ENCODE data around the gene GRB10.

The GRB10 gene

DNA sequence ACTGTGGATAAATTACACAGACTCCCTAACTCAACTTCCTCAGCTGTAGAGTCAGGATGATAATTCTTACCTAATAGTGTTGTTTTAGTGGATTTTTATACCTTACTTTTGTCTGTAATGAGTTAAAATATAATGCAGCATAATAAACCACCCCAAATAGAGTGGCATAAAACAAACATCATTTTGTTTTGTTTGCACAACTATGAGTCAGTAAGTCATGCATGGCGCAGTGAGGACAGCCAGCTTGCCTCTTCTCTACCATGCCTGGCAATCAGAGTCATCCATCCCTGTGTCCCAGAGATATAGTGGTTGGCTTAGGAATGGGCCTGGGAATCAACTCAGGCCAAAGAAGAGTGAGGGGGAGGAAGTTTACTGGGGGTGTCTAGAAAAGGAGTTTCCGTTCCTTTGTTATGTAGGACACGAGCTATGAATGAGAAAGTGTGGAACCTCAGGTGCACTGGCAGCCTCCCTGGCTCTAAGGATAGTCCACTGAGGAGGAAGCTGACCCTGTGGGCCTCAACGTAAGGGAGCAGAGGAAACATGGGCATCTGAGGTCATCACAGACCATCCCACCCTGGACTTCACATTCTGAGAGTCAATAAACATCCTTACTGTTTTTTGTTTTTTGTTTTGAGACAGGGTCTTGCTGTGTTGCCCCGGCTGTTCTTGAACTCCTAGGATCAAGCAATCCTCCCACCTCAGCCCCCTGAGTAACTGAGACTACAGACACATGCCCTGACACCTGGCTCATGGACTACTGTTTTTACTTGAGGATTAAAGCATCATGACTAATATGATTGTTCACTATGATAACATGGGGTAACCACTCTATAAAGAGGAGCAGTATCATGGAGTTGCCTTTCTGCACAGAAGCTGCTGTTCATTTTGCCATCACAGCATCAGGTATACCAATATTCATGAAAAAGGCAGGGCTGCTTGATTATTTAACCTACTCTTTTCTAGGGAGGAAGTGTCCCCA, 21.0 kb upstream of the GRB10 start:
- 86% methylated on average over 4 of the region's 5 CpGs for WGBS
- Histone ChIP-seq H3K9me3 (ENCODE audit: control insufficient read depth, low read length) (no peaks in the 10 kb centered on the region), H2AFZ (ENCODE audit: low read depth, low read length) (no peak overlapping the region), H2BK5ac (ENCODE audit: low read depth, low read length, poor library complexity, severe bottlenecking) (no peak overlapping the region), H4K8ac (ENCODE audit: low read length) (no peak overlapping the region), H3K18ac (ENCODE audit: low read depth in 1 of 2, low read length in 2 of 2) (no peak overlapping the region), H2BK15ac (ENCODE audit: low read depth, poor library complexity, severe bottlenecking) (no peak overlapping the region), H2BK12ac (ENCODE audit: low read length in 2 of 2) (no peak overlapping the region), H2AK5ac (ENCODE audit: low read length, severe bottlenecking) (no peak overlapping the region), H3K4me1 (ENCODE audit: control insufficient read depth, insufficient read depth, low read depth, low read length) (peaks cover 26% of the 10 kb centered on the region), H3K14ac (ENCODE audit: low read length in 2 of 2) (no peak overlapping the region), H3K4me3 (ENCODE audit: insufficient read depth in 1 of 2, low read depth in 1 of 2, low read length in 2 of 2) (no peak overlapping the region), H3K79me1 (replicated peaks; ENCODE audit: low read length, poor library complexity, severe bottlenecking) (no peaks in the 10 kb centered on the region), H2BK120ac (ENCODE audit: low read depth, low read length) (no peak overlapping the region), H3K4ac (ENCODE audit: low read depth in 1 of 2, low read length in 2 of 2) (no peak overlapping the region), H3K27me3 (ENCODE audit: control insufficient read depth in 1 of 2, insufficient read depth in 1 of 2, low read length in 2 of 2) (peaks cover 0 to 59% of the 10 kb centered on the region in 2 experiments), H3K23ac (ENCODE audit: low read length in 2 of 2) (no peak overlapping the region), H3K9ac (ENCODE audit: low read length) (no peak overlapping the region), H3K4me2 (ENCODE audit: low read length, poor library complexity, severe bottlenecking) (no peak overlapping the region), H3K27ac (ENCODE audit: low read length, poor library complexity, severe bottlenecking) (no peak overlapping the region), H3K36me3 (ENCODE audit: control insufficient read depth in 1 of 2, insufficient read depth in 2 of 2, low read depth in 1 of 2, low read length in 2 of 2) (no peaks in the 10 kb centered on the region), H4K91ac (ENCODE audit: low read length) (no peak overlapping the region)
- no peak for DNase-seq

DNA sequence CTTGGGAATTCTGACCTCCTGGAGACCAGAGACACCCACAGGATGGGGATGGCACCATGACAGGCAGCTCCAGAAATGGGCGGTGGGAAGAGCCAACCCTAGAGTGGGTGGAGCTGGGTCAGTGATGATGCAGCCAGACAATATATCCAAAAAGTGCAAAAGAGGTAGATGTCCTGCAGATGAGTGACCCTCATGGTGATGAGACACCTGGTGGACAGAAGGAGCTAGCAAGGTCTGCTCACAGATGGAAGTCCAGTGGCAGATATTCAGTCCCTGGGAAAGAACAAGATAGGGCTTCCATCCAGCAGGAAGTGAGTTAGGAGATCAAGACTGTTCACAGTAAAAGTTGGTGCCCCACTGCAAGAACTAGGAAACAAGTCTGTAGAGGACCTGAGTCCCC, 19.2 kb upstream of the GRB10 start:
- Histone ChIP-seq H3K9me3 (ENCODE audit: control insufficient read depth, low read length) (peaks cover 5% of the 10 kb centered on the region), H3K27me3 (ENCODE audit: control insufficient read depth in 1 of 2, insufficient read depth in 1 of 2, low read length in 2 of 2) (peaks cover 0 to 51% of the 10 kb centered on the region in 2 experiments), H2BK15ac (ENCODE audit: low read depth, poor library complexity, severe bottlenecking) (no peak overlapping the region), H3K18ac (ENCODE audit: low read depth in 1 of 2, low read length in 2 of 2) (no peak overlapping the region), H3K4me3 (ENCODE audit: insufficient read depth in 1 of 2, low read depth in 1 of 2, low read length in 2 of 2) (no peak overlapping the region), H3K4me1 (ENCODE audit: control insufficient read depth, insufficient read depth, low read depth, low read length) (peaks cover 16% of the 10 kb centered on the region), H2AK5ac (ENCODE audit: low read length, severe bottlenecking) (no peak overlapping the region), H2BK120ac (ENCODE audit: low read depth, low read length) (no peak overlapping the region), H2AFZ (ENCODE audit: low read depth, low read length) (no peak overlapping the region), H2BK12ac (ENCODE audit: low read length in 2 of 2) (no peak overlapping the region), H3K36me3 (ENCODE audit: control insufficient read depth in 1 of 2, insufficient read depth in 2 of 2, low read depth in 1 of 2, low read length in 2 of 2) (no peaks in the 10 kb centered on the region), H3K79me1 (replicated peaks; ENCODE audit: low read length, poor library complexity, severe bottlenecking) (no peaks in the 10 kb centered on the region), H2BK5ac (ENCODE audit: low read depth, low read length, poor library complexity, severe bottlenecking) (no peak overlapping the region), H3K9ac (ENCODE audit: low read length) (no peak overlapping the region), H4K8ac (ENCODE audit: low read length) (no peak overlapping the region), H3K4me2 (ENCODE audit: low read length, poor library complexity, severe bottlenecking) (no peak overlapping the region), H3K27ac (ENCODE audit: low read length, poor library complexity, severe bottlenecking) (no peak overlapping the region), H3K23ac (ENCODE audit: low read length in 2 of 2) (no peak overlapping the region), H4K91ac (ENCODE audit: low read length) (no peak overlapping the region), H3K4ac (ENCODE audit: low read depth in 1 of 2, low read length in 2 of 2) (no peak overlapping the region), H3K14ac (ENCODE audit: low read length in 2 of 2) (no peak overlapping the region)
- WGBS, result 100% methylated on average over 1 of the region's 1 CpG
- DNase-seq, result no peak

DNA sequence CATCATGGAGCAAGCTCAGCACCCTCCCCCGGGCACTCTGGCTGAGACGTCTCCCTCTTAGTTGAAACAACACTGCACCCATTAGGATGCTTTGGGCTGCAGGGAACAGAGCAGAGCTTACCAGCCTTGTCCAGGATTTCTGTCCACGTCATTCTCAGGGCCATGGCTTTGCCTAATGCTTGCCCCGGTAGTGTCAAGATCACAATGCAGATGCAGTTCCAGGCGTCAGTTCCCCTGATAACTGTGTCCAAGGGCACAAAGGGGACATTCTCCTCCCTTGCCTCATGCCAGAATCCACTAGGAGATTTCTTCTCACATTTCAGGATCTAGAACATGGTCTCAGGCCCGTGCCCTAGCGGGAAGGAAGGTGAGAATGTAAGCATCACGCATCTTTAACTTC, 17.2 kb upstream of the GRB10 start:
- H3K4me2 ChIP-seq (ENCODE audit: low read length, poor library complexity, severe bottlenecking), result no peak overlapping the region
- H4K8ac ChIP-seq (ENCODE audit: low read length), result no peak overlapping the region
- H3K9ac ChIP-seq (ENCODE audit: low read length), result no peak overlapping the region
- no peaks in the 10 kb centered on the region for H3K79me1 ChIP-seq (replicated peaks; ENCODE audit: low read length, poor library complexity, severe bottlenecking)
- no peaks in the 10 kb centered on the region for H3K36me3 ChIP-seq (ENCODE audit: control insufficient read depth in 1 of 2, insufficient read depth in 2 of 2, low read depth in 1 of 2, low read length in 2 of 2)
- H2BK120ac ChIP-seq (ENCODE audit: low read depth, low read length), result no peak overlapping the region
- peaks cover 0 to 41% of the 10 kb centered on the region in 2 experiments for H3K27me3 ChIP-seq (ENCODE audit: control insufficient read depth in 1 of 2, insufficient read depth in 1 of 2, low read length in 2 of 2)
- H3K23ac ChIP-seq (ENCODE audit: low read length in 2 of 2), result no peak overlapping the region
- H3K4me3 ChIP-seq (ENCODE audit: insufficient read depth in 1 of 2, low read depth in 1 of 2, low read length in 2 of 2), result no peak overlapping the region
- WGBS, result 91% methylated on average over 8 of the region's 8 CpGs
- no peak overlapping the region for H2BK15ac ChIP-seq (ENCODE audit: low read depth, poor library complexity, severe bottlenecking)
- H3K27ac ChIP-seq (ENCODE audit: low read length, poor library complexity, severe bottlenecking), result no peak overlapping the region
- no peak overlapping the region for H2BK5ac ChIP-seq (ENCODE audit: low read depth, low read length, poor library complexity, severe bottlenecking)
- no peak overlapping the region for H3K14ac ChIP-seq (ENCODE audit: low read length in 2 of 2)
- DNase-seq, result no peak
- H3K4ac ChIP-seq (ENCODE audit: low read depth in 1 of 2, low read length in 2 of 2), result no peak overlapping the region
- H3K18ac ChIP-seq (ENCODE audit: low read depth in 1 of 2, low read length in 2 of 2), result no peak overlapping the region
- no peak overlapping the region for H2AFZ ChIP-seq (ENCODE audit: low read depth, low read length)
- no peak overlapping the region for H2BK12ac ChIP-seq (ENCODE audit: low read length in 2 of 2)
- peaks cover 11% of the 10 kb centered on the region for H3K4me1 ChIP-seq (ENCODE audit: control insufficient read depth, insufficient read depth, low read depth, low read length)
- peaks cover 5% of the 10 kb centered on the region for H3K9me3 ChIP-seq (ENCODE audit: control insufficient read depth, low read length)
- no peak overlapping the region for H4K91ac ChIP-seq (ENCODE audit: low read length)
- no peak overlapping the region for H2AK5ac ChIP-seq (ENCODE audit: low read length, severe bottlenecking)

DNA sequence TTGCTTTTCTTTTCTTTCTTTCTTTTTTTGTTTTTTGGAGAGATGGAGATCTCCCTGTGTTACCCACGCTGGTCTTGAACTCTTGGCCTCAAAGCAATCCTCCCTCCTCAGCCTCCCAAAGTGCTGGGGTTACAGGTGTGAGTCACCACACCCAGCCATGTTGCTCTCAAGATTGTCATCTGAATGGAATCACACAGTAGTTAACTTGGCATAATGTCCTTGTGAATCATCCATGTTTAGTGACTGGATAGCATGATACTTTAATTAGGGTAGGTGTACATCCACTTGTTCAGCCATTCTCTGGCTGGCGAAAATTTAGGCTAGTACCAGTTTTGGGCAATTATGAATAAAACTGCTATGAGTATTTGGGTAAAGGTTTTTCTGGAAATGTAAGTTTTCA, 15.4 kb upstream of the GRB10 start:
- Histone ChIP-seq H3K79me1 (replicated peaks; ENCODE audit: low read length, poor library complexity, severe bottlenecking) (no peaks in the 10 kb centered on the region), H3K27ac (ENCODE audit: low read length, poor library complexity, severe bottlenecking) (no peak overlapping the region), H3K27me3 (ENCODE audit: control insufficient read depth in 1 of 2, insufficient read depth in 1 of 2, low read length in 2 of 2) (peaks cover 0 to 33% of the 10 kb centered on the region in 2 experiments), H3K9me3 (ENCODE audit: control insufficient read depth, low read length) (peaks cover 5% of the 10 kb centered on the region), H3K18ac (ENCODE audit: low read depth in 1 of 2, low read length in 2 of 2) (no peak overlapping the region), H2AK5ac (ENCODE audit: low read length, severe bottlenecking) (no peak overlapping the region), H3K23ac (ENCODE audit: low read length in 2 of 2) (no peak overlapping the region), H4K8ac (ENCODE audit: low read length) (no peak overlapping the region), H2BK5ac (ENCODE audit: low read depth, low read length, poor library complexity, severe bottlenecking) (no peak overlapping the region), H3K9ac (ENCODE audit: low read length) (no peak overlapping the region), H3K36me3 (ENCODE audit: control insufficient read depth in 1 of 2, insufficient read depth in 2 of 2, low read depth in 1 of 2, low read length in 2 of 2) (no peaks in the 10 kb centered on the region), H2AFZ (ENCODE audit: low read depth, low read length) (no peak overlapping the region), H2BK12ac (ENCODE audit: low read length in 2 of 2) (no peak overlapping the region), H3K4ac (ENCODE audit: low read depth in 1 of 2, low read length in 2 of 2) (no peak overlapping the region), H3K4me1 (ENCODE audit: control insufficient read depth, insufficient read depth, low read depth, low read length) (peaks cover 7% of the 10 kb centered on the region), H3K4me2 (ENCODE audit: low read length, poor library complexity, severe bottlenecking) (no peak overlapping the region), H2BK120ac (ENCODE audit: low read depth, low read length) (no peak overlapping the region), H2BK15ac (ENCODE audit: low read depth, poor library complexity, severe bottlenecking) (no peak overlapping the region), H4K91ac (ENCODE audit: low read length) (no peak overlapping the region), H3K14ac (ENCODE audit: low read length in 2 of 2) (no peak overlapping the region), H3K4me3 (ENCODE audit: insufficient read depth in 1 of 2, low read depth in 1 of 2, low read length in 2 of 2) (no peak overlapping the region)
- DNase-seq, result no peak
- 79% methylated on average over 2 of the region's 2 CpGs for WGBS

Measured in mesenchymal stem cell (in vitro differentiated cells and primary cell).